ENCODE results near the gene KMT2B. TPM values are rescaled to one million over a fixed set of nuclear protein-coding genes. Genes with fewer than 3 reads are reported as not detected.
A peak's percentile ranks its signal among the peaks of the same experiment; 100 is the strongest.

KMT2B gene
- total and polyA plus RNA-seq, 2 of the 8 experiments (the other 6 are each of a cell fraction or from before 2014, with no cell fraction given): 26.7 to 38.6 TPM

- TF ChIP-seq KDM4A (IDR thresholded peaks at IDR 0.05; ENCODE audit: low read depth, low read length, severe bottlenecking): peak; percentile 25
Observed at GRCh38 chr19:35718345-35719041, 690 bp downstream of the KMT2B start (continued).

Data from H1 (cell line).